ENCODE results near the gene DPP8.

DPP8 gene

DNA sequence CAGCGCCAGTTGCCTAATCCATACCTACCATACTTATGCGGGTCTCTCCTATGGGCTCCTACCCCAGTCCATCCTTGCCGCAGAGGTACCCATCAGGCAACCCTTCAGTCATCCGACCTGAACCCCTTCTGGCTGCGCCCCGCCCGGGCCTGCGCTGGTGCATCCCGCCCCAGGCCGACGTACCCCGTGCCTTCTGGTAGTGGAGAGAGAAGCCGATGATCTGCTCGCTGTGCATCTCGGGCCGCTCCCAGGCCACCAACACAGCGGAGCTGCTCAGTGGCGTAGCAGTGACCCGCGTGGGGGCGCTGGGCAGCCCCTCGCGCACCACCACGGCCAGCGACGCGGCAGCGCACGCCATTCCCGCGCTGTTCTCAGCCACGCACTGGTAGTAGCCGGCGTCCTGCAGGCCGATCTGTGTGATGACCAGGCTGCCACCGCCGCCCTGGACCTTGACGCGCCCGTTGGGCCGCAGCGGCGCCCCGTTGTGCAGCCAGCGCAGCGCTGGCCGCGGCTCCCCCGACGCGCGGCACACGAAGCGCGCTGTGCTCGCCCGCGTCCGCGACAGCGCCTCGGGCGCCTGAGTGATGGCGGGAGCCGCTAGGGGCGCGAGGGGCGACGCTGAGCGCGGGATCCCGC is 121.8 kb downstream of the DPP8 start:
- TF ChIP-seq, protein P1, sequence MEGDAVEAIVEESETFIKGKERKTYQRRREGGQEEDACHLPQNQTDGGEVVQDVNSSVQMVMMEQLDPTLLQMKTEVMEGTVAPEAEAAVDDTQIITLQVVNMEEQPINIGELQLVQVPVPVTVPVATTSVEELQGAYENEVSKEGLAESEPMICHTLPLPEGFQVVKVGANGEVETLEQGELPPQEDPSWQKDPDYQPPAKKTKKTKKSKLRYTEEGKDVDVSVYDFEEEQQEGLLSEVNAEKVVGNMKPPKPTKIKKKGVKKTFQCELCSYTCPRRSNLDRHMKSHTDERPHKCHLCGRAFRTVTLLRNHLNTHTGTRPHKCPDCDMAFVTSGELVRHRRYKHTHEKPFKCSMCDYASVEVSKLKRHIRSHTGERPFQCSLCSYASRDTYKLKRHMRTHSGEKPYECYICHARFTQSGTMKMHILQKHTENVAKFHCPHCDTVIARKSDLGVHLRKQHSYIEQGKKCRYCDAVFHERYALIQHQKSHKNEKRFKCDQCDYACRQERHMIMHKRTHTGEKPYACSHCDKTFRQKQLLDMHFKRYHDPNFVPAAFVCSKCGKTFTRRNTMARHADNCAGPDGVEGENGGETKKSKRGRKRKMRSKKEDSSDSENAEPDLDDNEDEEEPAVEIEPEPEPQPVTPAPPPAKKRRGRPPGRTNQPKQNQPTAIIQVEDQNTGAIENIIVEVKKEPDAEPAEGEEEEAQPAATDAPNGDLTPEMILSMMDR (IDR thresholded peaks at IDR 0.05; ENCODE audit: control insufficient read depth, insufficient read depth, low read depth, low read length, missing control alignments) = no peak
- H3K4me3 ChIP-seq (ENCODE audit: control insufficient read depth, low read depth, low read length) = no peak overlapping the region
- no peak for DNase-seq (ENCODE audit: low read depth)

GRCh38 chr15:65394936-65395335 is 122.6 kb downstream of the DPP8 start:
- DNase-seq (ENCODE audit: low read depth) = no peak
- H3K4me3 ChIP-seq (ENCODE audit: control insufficient read depth, low read depth, low read length) = no peak overlapping the region
- TF ChIP-seq, protein P1 (IDR thresholded peaks at IDR 0.05; ENCODE audit: control insufficient read depth, insufficient read depth, low read depth, low read length, missing control alignments) = no peak

GRCh38 chr15:65394280-65394789 is 123.2 kb downstream of the DPP8 start:
- H3K4me3 ChIP-seq (ENCODE audit: control insufficient read depth, low read depth, low read length) = no peak overlapping the region
- no peak for DNase-seq (ENCODE audit: low read depth)
- TF ChIP-seq, protein P1 (IDR thresholded peaks at IDR 0.05; ENCODE audit: control insufficient read depth, insufficient read depth, low read depth, low read length, missing control alignments) = no peak

GRCh38 chr15:65393557-65393956 is 123.9 kb downstream of the DPP8 start:
- TF ChIP-seq, protein P1 (IDR thresholded peaks at IDR 0.05; ENCODE audit: control insufficient read depth, insufficient read depth, low read depth, low read length, missing control alignments) = no peak
- H3K4me3 ChIP-seq (ENCODE audit: control insufficient read depth, low read depth, low read length) = no peak overlapping the region
- DNase-seq (ENCODE audit: low read depth) = no peak

DNA sequence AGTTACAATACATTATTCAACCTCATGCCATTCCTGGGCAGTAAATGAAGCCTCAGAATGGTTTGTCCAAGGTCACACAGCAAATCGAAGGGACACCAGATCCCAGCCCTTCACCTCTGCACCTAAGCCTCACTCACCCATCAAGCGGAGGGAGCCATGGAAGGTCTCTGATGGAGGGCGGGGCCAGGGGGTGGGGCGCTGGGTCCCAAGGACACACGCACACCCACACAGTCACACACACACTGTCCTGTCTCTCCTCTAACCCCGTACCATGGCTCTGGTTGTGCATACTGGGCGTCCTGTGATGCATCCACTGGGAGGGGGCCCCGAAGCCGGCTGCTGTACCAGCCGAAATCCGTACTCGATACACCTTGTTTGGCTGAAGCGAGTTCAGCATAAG is 124.4 kb downstream of the DPP8 start:
- no peak overlapping the region for H3K4me3 ChIP-seq (ENCODE audit: control insufficient read depth, low read depth, low read length)
- DNase-seq (ENCODE audit: low read depth) = no peak
- TF ChIP-seq, protein P1 (IDR thresholded peaks at IDR 0.05; ENCODE audit: control insufficient read depth, insufficient read depth, low read depth, low read length, missing control alignments) = no peak
